Pancreas (tissue), 10 donors: ENCODE measurements around the gene GPR156. TPM values are rescaled to one million over a fixed set of nuclear protein-coding genes. Genes with fewer than 3 reads are reported as not detected.

Source experiments
- ATAC-seq, 4 donors: fragments of 200-7000 bp; cut with Tn5 transposase; one replicate each; pipeline versions ENCODE4 v1.8.0 to v1.9.1; 2020; ENCODE audit warnings: mild to moderate bottlenecking in 4 of 4, moderate library complexity in 4 of 4
- DNase-seq, 6 donors: peaks; one replicate each; pipeline ENCODE4 v3.0.0-alpha.2; 2020
- FAIRE-seq: peaks from 2 replicates; lab custom pipeline; 2012; peaks lifted over from hg19 to GRCh38; lab: Jason Lieb, UNC
- H3K27ac ChIP-seq, 4 donors: fragments of 200-600 bp; sonication (generic); 1 replicate in 3 of 4; 2 replicates in 1 of 4; pipeline versions ENCODE4 v1.5.0 to v1.8.0; 2020
- H3K27me3 ChIP-seq, 4 donors: fragments of 200-600 bp; one replicate each; pipeline ENCODE4 v1.8.0; 2021
- H3K36me3 ChIP-seq, 3 donors: fragments of 200-600 bp; sonication (generic) in 1 of 3; one replicate each; pipeline versions ENCODE4 v1.5.0 to v1.8.0; 2020 to 2021
- H3K4me1 ChIP-seq, 3 donors: fragments of 200-600 bp; one replicate each; pipeline ENCODE4 v1.8.0; 2021
- H3K4me3 ChIP-seq, 4 donors: fragments of 200-600 bp; sonication (generic) in 2 of 4; one replicate each; pipeline versions ENCODE4 v1.5.0 to v1.8.0; 2020 to 2021
- H3K9me3 ChIP-seq, 4 donors: fragments of 200-600 bp; one replicate each; pipeline ENCODE4 v1.8.0; 2021
- WGBS, 2 donors: extraction: QIAGEN DNeasy Blood & Tissue Kit; methylation state at CpG; one replicate each; pipeline ENCODE4 v1.1.7; 2013; 5-methylcytosine and 5-hydroxymethylcytosine counted together
- intact Hi-C, 3 donors: fragments of 100-400 bp; cut with DNase I; formaldehyde crosslinking; loops; one replicate each; pipeline versions ENCODE4 v1.11.1 to v1.14.2; 2022
- polyA plus RNA-seq, 2 donors: library from polyadenylated mRNA; stranded (reverse); fragments of 200-250 nt; gene quantifications; one replicate each; pipeline ENCODE4 v1.2.3, GENCODE V29; 2013
- total RNA-seq, 6 donors: library from RNA; stranded (reverse); fragmentation: NEBNext Ultra II Directional in 4 of 6; extraction: Animal tissue kit (Norgen Biotek cat#: 25700) in 4 of 6; gene quantifications; one replicate each; pipeline versions ENCODE4 v1.2.1 to v1.2.4, GENCODE V29; 2021 to 2023
- TF ChIP-seq, protein P1 (sequence below), 4 donors: fragments of 200-600 bp; sonication (generic) in 3 of 4; IDR thresholded peaks; one replicate each; pipeline versions ENCODE4 v1.5.0 to v1.8.0; 2021; ENCODE audit warnings: antibody characterized with exemption in 4 of 4
- donor health status: healthy with polysubstance abuse.
- donor health status: DM: no; HTN: no; CAD: no; lungs with moderate emphysema.
- donor health status: DM: no; HTN: no; CAD: no.
- donor health status: control.
- donor health status: control.
- donor health status: Bipolar disorder and iron deficiency.
- donor health status: DM: yes; HTN: yes; CAD: no.
- donor health status: DM: no; HTN: no; CAD: no.
- donor health status: DM: no; HTN: no; CAD: no.
- donor health status: DM: yes; HTN: yes; CAD: no.

Gene GPR156
- total and polyA plus RNA-seq, 8 donors = 0.05 to 0.16 (median 0.08) TPM; not detected in 4

DNA sequence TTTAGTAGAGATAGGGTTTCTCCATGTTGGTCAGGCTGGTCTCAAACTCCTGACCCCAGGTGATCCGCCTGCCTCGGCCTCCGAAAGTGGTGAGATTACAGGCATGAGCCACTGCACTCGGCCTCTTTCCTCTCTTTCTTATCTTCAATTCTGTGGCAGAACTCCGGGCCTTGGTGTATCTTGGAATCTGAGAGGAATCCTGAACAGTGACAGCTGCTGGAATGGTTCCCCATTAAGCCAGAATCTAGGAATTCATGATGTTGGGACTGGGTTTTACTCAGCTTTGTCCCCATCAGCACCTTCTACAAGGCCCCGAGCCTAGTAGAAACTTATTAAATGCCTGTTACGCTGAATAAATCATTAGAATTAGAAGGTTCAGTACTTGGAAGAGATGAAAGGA lies 81.4 kb downstream of the GPR156 start:
- Histone ChIP-seq H3K9me3 (no peaks in the 10 kb centered on the region), H3K27ac (no peak overlapping the region)
- ATAC-seq = no peak

DNA sequence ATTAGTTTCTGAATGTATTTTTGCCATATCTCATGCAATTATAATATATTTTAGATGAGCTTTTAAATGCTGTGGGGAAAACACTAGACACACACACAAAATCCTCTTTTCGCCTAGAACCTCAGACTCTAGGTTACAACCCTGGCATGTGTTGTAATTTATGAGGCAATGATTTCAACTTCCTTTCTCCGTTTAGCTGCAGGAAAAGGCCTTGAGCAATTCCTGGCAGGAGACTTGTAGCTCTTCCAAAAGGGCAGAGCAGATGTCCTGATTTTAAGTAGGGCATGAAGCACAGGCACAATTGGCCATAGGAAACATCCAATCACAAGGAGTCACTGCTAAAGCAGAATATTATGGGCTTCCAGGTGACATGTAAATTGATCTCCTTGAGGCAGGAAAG lies 82.0 kb downstream of the GPR156 start:
- 18 to 30% methylated on average over 2 of the region's 2 CpGs for WGBS, 2 donors
- TF ChIP-seq, protein P1, sequence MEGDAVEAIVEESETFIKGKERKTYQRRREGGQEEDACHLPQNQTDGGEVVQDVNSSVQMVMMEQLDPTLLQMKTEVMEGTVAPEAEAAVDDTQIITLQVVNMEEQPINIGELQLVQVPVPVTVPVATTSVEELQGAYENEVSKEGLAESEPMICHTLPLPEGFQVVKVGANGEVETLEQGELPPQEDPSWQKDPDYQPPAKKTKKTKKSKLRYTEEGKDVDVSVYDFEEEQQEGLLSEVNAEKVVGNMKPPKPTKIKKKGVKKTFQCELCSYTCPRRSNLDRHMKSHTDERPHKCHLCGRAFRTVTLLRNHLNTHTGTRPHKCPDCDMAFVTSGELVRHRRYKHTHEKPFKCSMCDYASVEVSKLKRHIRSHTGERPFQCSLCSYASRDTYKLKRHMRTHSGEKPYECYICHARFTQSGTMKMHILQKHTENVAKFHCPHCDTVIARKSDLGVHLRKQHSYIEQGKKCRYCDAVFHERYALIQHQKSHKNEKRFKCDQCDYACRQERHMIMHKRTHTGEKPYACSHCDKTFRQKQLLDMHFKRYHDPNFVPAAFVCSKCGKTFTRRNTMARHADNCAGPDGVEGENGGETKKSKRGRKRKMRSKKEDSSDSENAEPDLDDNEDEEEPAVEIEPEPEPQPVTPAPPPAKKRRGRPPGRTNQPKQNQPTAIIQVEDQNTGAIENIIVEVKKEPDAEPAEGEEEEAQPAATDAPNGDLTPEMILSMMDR (IDR thresholded peaks at IDR 0.05) = no peak
- peak; percentile 40 to 92 (median 74) for ATAC-seq
- intact Hi-C loops = no loop called here
- no peak overlapping the region for H3K27ac ChIP-seq
- DNase-seq = no peak
- no peaks in the 10 kb centered on the region for H3K9me3 ChIP-seq
- no peaks in the 10 kb centered on the region for H3K27me3 ChIP-seq
- no peak for FAIRE-seq
- H3K36me3 ChIP-seq = no peaks in the 10 kb centered on the region
- no peak overlapping the region for H3K4me3 ChIP-seq
- peaks cover 0 to 11% (median 0%) of the 10 kb centered on the region in 3 donors for H3K4me1 ChIP-seq

More for the DNA sequence above, 81.4 kb downstream of the GPR156 start:
- Histone ChIP-seq H3K27me3 (no peaks in the 10 kb centered on the region), H3K4me3 (no peak overlapping the region), H3K4me1 (peaks cover 0 to 11% (median 0%) of the 10 kb centered on the region in 3 donors), H3K36me3 (no peaks in the 10 kb centered on the region)
- intact Hi-C loops = no loop called here
- TF ChIP-seq, protein P1 (IDR thresholded peaks at IDR 0.05) = no peak
- 88% methylated on average over 7 of the region's 7 CpGs for WGBS, 2 donors
- DNase-seq (no peak), FAIRE-seq (no peak)

DNA sequence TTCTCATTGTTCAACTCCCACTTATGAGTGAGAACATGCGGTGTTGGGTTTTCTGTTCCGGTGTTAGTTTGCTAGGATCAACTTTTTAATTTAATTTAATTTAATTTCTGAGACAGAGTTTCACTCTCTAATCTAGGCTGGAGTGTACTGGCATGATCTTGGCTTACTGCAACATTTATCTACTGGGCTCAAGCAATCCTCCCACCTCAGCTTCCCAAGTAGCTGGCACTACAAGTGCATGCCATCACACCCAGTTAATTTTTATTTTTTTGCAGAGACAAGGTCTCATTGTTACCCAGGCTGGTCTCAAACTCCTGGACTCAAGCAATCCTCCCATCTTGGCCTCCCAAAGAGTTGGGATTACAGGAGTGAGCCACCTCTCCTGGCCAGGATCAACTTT lies 82.7 kb downstream of the GPR156 start:
- Histone ChIP-seq H3K27me3 (no peaks in the 10 kb centered on the region), H3K36me3 (no peaks in the 10 kb centered on the region), H3K4me1 (peaks cover 0 to 11% (median 0%) of the 10 kb centered on the region in 3 donors), H3K27ac (no peak overlapping the region), H3K4me3 (no peak overlapping the region), H3K9me3 (no peaks in the 10 kb centered on the region)
- intact Hi-C loops = no loop called here
- TF ChIP-seq, protein P1 (IDR thresholded peaks at IDR 0.05) = no peak
- 95 to 98% methylated on average over 2 of the region's 2 CpGs for WGBS, 2 donors
- DNase-seq (no peak), ATAC-seq (peak in 1 of 4 donors; percentile 22), FAIRE-seq (no peak)

DNA sequence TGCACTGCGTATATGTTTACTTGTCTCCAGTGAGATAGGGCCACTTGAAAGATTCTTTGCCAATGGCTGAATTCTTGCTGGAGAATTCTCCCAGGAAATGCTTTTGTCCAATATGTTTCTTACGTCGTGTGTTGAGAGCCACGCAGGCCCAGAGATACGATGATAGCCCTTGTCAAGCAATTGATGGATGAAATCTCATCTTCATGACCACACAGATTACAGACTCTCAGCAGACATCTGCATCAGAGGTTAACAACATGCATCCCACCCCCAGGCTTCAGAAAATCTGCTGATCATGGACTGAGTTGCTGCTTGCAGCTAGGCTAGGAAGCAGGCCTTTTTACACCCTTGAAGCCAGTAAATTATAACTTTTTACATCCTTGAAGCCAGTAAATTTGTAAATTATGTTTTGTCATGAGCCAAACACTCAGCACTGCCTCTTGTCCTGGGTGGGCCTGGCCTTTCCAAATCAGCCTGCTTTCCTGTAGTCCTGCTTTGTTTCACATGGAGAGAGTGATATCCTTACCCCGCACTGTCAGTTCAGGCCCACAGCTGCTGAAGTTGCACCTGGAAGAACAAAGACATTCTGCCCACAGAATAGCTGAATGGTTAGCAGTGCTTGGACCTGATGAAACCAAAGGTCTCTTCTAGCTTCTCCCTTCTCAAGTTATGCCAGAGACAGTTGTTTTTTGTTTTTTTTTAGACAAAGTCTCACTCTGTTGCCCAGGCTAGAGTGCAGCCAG lies 84.4 kb downstream of the GPR156 start:
- Histone ChIP-seq H3K36me3 (no peaks in the 10 kb centered on the region), H3K4me3 (no peak overlapping the region), H3K27me3 (no peaks in the 10 kb centered on the region), H3K9me3 (no peaks in the 10 kb centered on the region), H3K27ac (no peak overlapping the region), H3K4me1 (peaks cover 0 to 11% (median 0%) of the 10 kb centered on the region in 3 donors)
- TF ChIP-seq, protein P1 (IDR thresholded peaks at IDR 0.05) = no peak
- no peak for FAIRE-seq
- no peak for ATAC-seq
- intact Hi-C loops = no loop called here
- DNase-seq = no peak
- WGBS, 2 donors = 88 to 90% methylated on average over 6 of the region's 6 CpGs

DNA sequence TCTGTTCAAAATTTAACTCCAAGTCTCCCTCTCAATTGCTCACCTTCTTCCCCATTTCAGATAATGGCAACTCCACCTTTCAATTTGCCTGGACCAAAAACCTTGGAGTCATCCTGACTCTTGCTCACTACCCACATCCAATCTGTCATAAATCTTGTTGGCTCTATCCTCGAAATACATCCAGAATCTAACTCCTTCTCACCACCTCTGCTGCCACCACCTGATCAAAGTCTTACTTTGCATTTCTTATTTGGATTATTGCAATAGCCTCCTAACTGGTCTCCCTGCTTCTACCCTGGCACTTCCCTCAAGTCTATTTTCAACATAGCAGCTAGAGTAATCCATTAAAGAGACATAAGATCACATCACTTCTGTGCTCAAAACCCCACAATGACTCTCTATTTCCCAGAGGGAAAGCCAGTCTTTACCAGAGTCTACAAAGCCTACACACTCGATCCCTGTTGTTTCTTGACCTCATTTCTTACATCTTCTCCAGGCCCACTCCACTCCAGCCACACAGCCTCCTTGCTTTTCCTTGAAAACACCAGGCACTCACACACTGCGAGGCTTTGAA lies 86.6 kb downstream of the GPR156 start:
- ATAC-seq = peak in 3 of 4 donors; percentile 29 to 62 (median 45)
- TF ChIP-seq, protein P1 (IDR thresholded peaks at IDR 0.05) = no peak
- Histone ChIP-seq H3K27me3 (no peaks in the 10 kb centered on the region), H3K4me3 (no peak overlapping the region), H3K36me3 (no peaks in the 10 kb centered on the region), H3K27ac (no peak overlapping the region), H3K4me1 (peaks cover 0 to 11% (median 0%) of the 10 kb centered on the region in 3 donors), H3K9me3 (no peaks in the 10 kb centered on the region)
- WGBS, 2 donors = 56 to 60% methylated on average over 3 of the region's 3 CpGs
- no peak for DNase-seq
- FAIRE-seq = no peak
- intact Hi-C loops = no loop called here
